Measurements from ENCODE around the gene TBC1D3E.
"Not testable (repeated sequence)": the region's sequence is repeated elsewhere in the genome, so short reads cannot be mapped to it uniquely, and the experiment has no call there.

- TF ChIP-seq CTCF, POLR2A (IDR thresholded peaks at IDR 0.05): not testable (repeated sequence)
These were observed 7.1 kb downstream of the TBC1D3E start for GRCh38 chr17:38134860-38135259.

All from breast epithelium (tissue), 3 donors.